Left kidney (tissue), 2 donors: ENCODE results near the gene GCK. TPM values are rescaled to one million over a fixed set of nuclear protein-coding genes. Genes with fewer than 3 reads are reported as not detected.

Experiments used
- DNase-seq: peaks from one replicate; pipeline ENCODE4 v3.0.0-alpha.2; 2013
- polyA plus RNA-seq: library from polyadenylated mRNA; unstranded; fragments of 120-200 nt; gene quantifications from one replicate; pipeline ENCODE4 v1.2.1, GENCODE V29; 2013; ENCODE audit not compliant: insufficient read length

GCK gene
- polyA plus RNA-seq, 1 donor, result 2.8 TPM

GRCh38 chr7:44105832-44106231 is 83.4 kb downstream of the GCK start:
- DNase-seq, result no peak

GRCh38 chr7:44104860-44105771 is 84.1 kb downstream of the GCK start:
- no peak for DNase-seq

GRCh38 chr7:44103923-44104859 is 85.0 kb downstream of the GCK start, which contains the start of gene AEBP1:
Gene AEBP1 (plus strand): TSS chr7:44104345. CDS start chr7:44104666, 321 bp downstream.
- no peak for DNase-seq

- no peak for DNase-seq
These were observed 85.7 kb downstream of the GCK start for GRCh38 chr7:44103566-44103922.

- no peak for DNase-seq
These were observed 86.2 kb downstream of the GCK start for GRCh38 chr7:44102846-44103565.

- no peak for DNase-seq
These were observed 87.0 kb downstream of the GCK start for GRCh38 chr7:44101966-44102845.

GRCh38 chr7:44101303-44101965 is 87.8 kb downstream of the GCK start:
- DNase-seq, result no peak

GRCh38 chr7:44100458-44101302 is 88.6 kb downstream of the GCK start:
- no peak for DNase-seq

GRCh38 chr7:44099669-44100068 is 89.6 kb downstream of the GCK start:
- DNase-seq, result no peak

- no peak for DNase-seq
These were observed 90.9 kb downstream of the GCK start for GRCh38 chr7:44098092-44099068.

- no peak for DNase-seq
These were observed 91.9 kb downstream of the GCK start for GRCh38 chr7:44097064-44097932.

GRCh38 chr7:44096326-44096881 is 92.8 kb downstream of the GCK start:
- no peak for DNase-seq

- no peak for DNase-seq
These were observed 93.5 kb downstream of the GCK start for GRCh38 chr7:44095781-44096180.

- no peak for DNase-seq
These were observed 94.2 kb downstream of the GCK start for GRCh38 chr7:44094883-44095592.

GRCh38 chr7:44094365-44094764 is 94.9 kb downstream of the GCK start:
- DNase-seq, result no peak
